H1 (cell line): Measurements from ENCODE around the gene HOXA13. TPM values are rescaled to one million over a fixed set of nuclear protein-coding genes. Genes with fewer than 3 reads are reported as not detected.

Experiments used
- MAFK ChIP-seq: IDR thresholded peaks from 2 replicates; pipeline ENCODE4 v1.6.1; 2012; ENCODE audit warnings: low read depth, mild to moderate bottlenecking, improper control_type of control experiment, low read length
- RBBP5 ChIP-seq: IDR thresholded peaks from 2 replicates; pipeline ENCODE4 v1.7.1; 2012; ENCODE audit warnings: low read depth, mild to moderate bottlenecking, inconsistent platforms, low read length, moderate library complexity, borderline replicate concordance
- SIX5 ChIP-seq: IDR thresholded peaks from 2 replicates; pipeline ENCODE4 v1.6.1; 2011; ENCODE audit warnings: mild to moderate bottlenecking, low read depth, low read length
- polyA plus RNA-seq, 7 experiments: library from polyadenylated mRNA; depleted of rRNA in 3 of 7; stranded (reverse) in 5 of 7; unstranded in 2 of 7; fragments of >200 nt in 5 of 7; fragments of 200-250 nt in 2 of 7; gene quantifications; 1 replicate in 5 of 7; 2 replicates in 1 of 7; 4 replicates in 1 of 7; pipeline versions ENCODE4 v1.2.1 to v1.2.3, GENCODE V29; 2011 to 2013; ENCODE audit warnings: missing spikeins in 2 of 7, mixed read lengths in 2 of 7
- total RNA-seq: library from RNA; stranded (reverse); fragmentation: NEBNext Ultra II Directional; extraction: Animal tissue kit (Norgen Biotek cat#: 25700); gene quantifications from 2 replicates; pipeline ENCODE4 v1.2.1, GENCODE V29; 2021

HOXA13 gene
- total and polyA plus RNA-seq, 2 of the 8 experiments (the other 6 are each of a cell fraction or from before 2014, with no cell fraction given) = not detected

DNA sequence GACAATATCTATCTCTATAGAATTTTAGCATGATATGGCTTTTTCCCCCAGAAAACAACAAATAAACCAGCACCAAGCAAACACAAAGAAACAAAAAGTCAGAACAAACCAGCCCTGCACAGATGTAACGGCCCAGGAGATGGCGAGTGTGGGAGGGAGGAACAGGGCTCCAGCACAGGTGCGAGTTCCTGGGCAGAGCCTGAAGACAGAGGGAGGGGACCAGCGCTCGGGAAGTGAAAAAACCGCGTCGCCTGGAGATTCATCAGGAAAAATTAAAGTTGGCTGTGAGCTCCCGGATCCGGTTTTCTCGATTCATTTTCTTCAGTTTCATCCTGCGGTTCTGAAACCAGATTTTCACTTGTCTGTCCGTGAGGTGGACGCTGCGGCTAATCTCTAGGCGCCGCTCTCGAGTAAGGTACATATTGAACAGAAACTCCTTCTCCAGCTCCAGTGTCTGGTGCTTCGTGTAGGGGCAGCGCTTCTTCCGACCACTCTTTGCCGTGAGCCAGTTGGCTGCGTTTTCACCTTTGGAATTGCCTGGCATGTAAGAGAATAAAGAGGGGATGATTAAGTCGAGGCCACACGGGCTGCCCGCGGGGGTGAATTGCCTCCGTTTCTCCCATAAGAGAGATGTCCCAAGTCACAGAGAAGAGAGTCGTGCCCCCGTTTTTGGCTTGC, 28.1 kb downstream of the HOXA13 start (continued):
- TF ChIP-seq SIX5 (no peak), RBBP5 (no peak), MAFK (no peak)
- TF ChIP-seq, all 59 proteins: peak for 7
